NCI-H345 treated with DMSO at 0.1 percent for 48 hours (cell line): ENCODE data around the gene HTD2.
"Not testable (repeated sequence)": the region's sequence is repeated elsewhere in the genome, so short reads cannot be mapped to it uniquely, and the experiment has no call there.

Experiments used
- DNase-seq: peaks from one replicate; lab custom pipeline; 2025; ENCODE audit not compliant: unreplicated experiment; lab: John Stamatoyannopoulos, UW

HTD2 gene

GRCh38 chr3:58331593-58332152 is 25.4 kb downstream of the HTD2 start:
- no peak for DNase-seq

DNA sequence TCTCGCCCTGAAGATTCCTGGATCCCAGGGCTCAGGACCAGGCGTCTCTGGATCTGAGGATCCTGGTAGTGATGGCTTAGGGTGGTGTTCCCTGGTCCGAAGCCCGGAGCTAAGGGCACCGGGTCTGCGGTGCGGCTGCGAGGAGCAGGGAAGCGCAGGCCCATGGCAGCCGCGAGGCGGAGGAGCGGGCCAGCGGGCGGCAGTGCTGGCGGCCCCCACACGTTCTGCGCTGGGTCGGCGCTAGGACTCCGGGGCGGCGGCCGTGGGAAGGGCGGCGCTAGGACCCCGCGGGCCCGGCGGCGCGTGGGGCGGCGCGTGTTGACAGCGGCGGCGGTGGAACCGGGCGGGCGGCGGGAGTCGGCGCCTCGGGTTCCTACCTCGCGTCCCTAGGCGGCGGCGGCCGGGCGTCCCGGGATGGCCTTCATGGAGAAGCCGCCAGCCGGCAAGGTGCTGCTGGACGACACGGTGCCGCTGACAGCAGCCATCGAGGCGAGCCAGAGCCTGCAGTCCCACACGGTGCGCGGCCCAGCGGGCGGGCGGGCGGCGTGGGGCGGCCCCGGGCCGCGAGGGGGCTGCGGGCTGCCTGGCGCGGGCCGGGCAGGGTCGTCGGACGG is 26.4 kb downstream of the HTD2 start, which contains the start of gene PXK:
PXK (plus strand) TSS at position 318 of the 614 bp plus-strand sequence; CDS start at position 415, 97 bp downstream.
- no peak for DNase-seq

GRCh38 chr3:58333206-58334012 is 27.1 kb downstream of the HTD2 start:
- DNase-seq: no peak

DNA sequence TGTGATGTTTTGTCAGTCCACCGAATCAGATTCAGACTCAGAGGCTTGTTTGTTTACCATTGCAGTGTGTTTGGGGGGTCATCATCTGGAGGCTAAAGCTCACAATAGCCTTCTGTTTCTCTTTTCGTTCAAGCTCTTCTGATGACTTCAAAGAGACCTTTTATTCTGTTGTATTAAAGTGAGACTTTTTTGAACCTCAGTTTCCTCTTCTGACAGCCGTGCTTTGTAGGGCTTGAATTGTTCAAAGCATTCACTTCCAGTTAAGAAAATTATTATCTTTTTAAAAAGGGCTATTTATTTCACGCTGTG is 27.6 kb downstream of the HTD2 start:
- no peak for DNase-seq

DNA sequence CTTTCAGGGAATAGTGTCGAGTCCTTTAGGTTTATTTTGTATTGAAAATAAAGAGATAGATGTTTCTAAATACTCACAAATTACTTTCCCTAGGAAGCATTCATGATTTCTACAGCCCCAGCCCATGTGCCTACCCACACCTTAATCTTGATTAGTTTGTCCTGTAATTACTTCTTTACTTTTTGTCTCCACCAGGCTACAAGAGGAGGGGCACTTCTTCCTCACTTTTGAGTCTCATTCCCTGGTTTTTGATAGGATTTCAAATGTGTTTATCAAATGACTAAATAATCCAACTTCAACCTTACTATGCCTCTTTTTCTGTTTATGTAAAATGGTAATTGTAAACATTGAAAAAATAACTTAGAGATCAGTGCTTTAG is 28.2 kb downstream of the HTD2 start:
- no peak for DNase-seq

DNA sequence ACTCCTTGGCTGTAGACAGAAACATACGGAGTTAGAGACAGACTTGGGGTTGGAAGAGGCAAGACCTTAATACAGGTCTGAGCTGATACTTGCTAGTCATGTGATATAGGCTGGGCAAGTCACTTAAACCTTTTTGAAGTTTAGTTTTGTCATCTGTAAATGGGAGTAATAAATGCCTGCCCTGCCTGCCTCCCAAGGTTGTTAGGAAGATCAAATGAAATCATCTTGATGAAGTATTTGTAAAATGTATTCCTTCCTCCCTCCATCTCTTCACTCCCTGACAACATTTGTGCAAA is 29.3 kb downstream of the HTD2 start:
- DNase-seq: no peak

DNA sequence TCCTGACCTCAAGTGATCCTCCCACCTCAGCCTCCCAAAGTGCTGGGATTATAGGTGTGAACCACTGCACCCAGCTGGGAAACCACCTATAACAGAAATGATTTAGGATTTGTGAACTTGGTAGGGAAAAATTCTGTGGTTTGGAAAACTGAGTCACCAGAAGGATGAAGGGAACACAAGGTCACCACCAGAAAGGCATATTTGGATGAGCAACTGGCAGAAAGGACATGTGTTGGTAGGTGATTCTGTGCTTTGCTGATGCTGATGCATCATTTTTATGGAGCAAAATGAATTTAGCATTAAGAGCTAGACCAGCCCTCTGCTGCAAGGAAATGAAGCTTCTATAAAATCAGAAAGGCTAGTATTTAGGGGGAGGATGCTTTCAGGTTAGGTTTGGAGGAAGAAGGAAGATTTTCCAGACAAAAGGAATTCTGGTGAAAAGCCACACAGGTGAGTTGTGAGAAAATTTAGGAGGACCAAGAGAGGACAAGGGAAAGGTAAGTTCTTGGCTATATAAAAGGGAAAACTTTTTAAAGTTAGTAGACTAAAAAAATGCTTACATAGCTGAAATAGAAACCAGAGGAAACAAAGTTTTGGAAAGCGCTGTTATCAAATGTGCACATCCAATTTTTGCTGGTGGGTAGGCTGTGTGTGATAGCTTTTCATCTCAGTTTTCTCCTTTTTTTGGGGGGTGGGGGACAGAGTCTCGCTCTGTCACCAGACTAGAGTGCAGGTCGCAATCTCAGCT is 30.0 kb downstream of the HTD2 start:
- DNase-seq: no peak

DNA sequence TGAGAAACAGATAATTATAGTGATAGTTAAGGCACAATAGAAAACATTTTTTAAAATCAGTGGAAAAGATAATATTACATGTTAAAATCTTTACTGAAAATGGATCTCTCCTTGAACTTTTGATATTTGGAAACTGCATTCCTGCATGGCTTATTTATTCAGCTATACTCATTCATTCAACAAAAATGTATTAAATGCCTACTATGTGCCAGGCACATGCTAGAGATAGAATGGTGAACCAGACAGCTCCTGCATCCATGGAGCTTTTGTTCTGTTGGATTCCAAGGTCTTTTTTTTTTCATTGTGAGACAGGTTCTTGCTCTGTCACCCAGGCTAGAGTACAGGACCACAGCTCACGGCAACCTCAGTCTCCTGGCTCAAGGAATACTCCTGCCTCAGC is 30.9 kb downstream of the HTD2 start:
- DNase-seq: no peak

GRCh38 chr3:58339146-58339545 is 32.8 kb downstream of the HTD2 start:
- not testable (repeated sequence) for DNase-seq

- DNase-seq: no peak
These were observed 34.4 kb downstream of the HTD2 start for GRCh38 chr3:58340594-58341244.

DNA sequence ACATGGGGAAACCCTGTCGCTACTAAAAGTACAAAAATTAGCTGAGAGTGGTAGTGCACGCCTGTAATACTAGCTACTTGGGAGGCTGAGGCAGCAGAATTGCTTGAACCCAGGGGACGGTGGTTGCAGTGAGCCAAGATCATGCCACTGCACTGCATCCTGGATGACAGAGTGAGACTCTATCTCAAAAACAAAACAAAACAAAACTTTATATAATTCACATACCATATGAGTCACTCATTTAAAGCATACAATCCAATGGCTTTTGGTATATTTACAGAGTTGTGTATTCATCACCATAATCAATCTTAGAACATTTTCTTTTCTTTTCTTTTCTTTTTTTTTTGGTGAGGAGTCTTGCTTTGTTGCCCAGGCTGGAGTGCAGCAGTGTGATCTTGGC is 35.1 kb downstream of the HTD2 start:
- DNase-seq: no peak

- DNase-seq: no peak
These were observed 36.4 kb downstream of the HTD2 start for GRCh38 chr3:58342676-58343075.

GRCh38 chr3:58345457-58345856 is 39.1 kb downstream of the HTD2 start:
- no peak for DNase-seq

DNA sequence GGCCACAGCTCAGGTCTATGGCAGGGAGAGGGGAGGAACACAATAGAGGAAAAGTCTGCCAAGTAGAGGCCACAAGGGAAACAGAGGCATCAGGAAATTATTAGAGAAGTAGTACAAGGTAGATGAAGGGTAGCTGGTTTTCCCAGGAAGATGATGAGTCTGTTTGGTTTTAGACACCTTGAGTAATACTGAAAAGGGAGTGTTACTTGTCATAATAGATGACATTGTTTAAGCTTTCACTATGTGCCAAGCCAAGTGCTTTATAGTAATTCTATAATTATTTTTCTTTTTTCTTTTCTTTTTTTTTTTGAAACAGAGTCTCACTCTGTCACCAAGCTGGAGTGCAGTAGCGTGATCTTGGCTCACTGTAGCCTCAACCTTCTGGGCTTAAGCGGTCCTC is 40.0 kb downstream of the HTD2 start:
- no peak for DNase-seq

DNA sequence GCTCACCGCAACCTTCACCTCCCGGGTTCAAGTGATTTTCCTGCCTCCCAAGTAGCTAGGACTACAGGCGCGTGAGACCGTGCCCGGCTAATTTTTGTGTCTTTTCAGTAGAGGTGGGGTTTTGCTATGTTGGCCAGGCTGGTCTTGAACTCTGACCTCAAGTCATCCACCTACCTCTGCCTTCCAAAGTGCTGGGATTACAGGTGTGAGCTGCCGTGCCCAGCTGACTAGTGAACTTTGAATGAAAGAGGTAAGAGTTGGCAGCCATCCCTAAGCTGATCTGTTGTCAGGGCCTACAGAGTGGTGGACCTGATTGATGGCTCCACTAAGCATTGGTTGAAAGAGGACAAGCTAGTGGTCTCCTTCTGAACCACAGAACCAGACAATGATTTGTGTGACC is 41.7 kb downstream of the HTD2 start:
- DNase-seq: no peak

GRCh38 chr3:58349792-58350626 is 43.7 kb downstream of the HTD2 start:
- no peak for DNase-seq

DNA sequence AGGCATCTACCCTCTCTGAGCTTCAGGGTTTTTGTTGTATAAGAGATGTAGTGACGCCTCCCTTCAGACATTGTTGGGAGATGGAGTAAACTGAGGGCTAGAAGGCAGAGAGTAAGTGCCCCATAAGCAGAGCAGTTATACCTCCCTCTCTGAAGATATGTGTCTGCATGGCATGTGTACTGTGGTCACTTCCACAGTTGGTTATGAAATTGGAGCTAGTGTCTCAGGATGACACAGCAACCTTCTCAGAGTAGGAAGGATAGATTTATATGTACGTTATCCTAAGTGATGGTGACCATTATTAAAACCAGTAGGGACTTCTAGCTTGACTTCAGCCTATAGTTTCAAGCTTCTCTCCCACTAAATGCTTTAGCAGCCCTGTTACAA is 44.3 kb downstream of the HTD2 start:
- no peak for DNase-seq

- DNase-seq: no peak
These were observed 45.6 kb downstream of the HTD2 start for GRCh38 chr3:58351920-58352319.

- DNase-seq: no peak
These were observed 46.3 kb downstream of the HTD2 start for GRCh38 chr3:58352626-58353025.

- DNase-seq: no peak
These were observed 47.6 kb downstream of the HTD2 start for GRCh38 chr3:58353722-58354553.
